GM12874 (cell line): Measurements from ENCODE around the gene MROH9.

Experiments used
- TF ChIP-seq, protein P1 (sequence below): IDR thresholded peaks from 2 replicates; pipeline ENCODE4 v1.5.1; 2011; ENCODE audit warnings: low read depth, mild to moderate bottlenecking, control low read depth, low read length, moderate library complexity; ENCODE audit not compliant: insufficient read depth

Gene MROH9

DNA sequence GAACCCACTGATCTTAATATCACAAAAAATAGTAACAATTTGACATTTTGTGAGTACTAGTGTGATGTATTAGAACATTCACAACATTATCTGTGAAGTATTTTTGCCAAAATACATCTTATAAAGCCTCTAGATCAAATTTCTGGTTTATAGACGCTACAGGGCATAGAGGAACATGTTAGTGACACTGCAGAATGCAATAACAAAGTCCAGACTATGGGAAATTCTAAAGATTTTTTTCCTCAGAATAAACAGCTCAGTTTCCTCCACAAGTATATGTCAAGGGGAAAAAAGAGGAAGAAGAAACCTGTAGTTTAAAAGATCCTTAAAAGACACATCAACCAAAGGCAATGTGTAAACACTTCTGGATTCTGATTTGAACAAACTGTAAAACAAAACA lies 26.4 kb upstream of the MROH9 start:
- TF ChIP-seq, protein P1, sequence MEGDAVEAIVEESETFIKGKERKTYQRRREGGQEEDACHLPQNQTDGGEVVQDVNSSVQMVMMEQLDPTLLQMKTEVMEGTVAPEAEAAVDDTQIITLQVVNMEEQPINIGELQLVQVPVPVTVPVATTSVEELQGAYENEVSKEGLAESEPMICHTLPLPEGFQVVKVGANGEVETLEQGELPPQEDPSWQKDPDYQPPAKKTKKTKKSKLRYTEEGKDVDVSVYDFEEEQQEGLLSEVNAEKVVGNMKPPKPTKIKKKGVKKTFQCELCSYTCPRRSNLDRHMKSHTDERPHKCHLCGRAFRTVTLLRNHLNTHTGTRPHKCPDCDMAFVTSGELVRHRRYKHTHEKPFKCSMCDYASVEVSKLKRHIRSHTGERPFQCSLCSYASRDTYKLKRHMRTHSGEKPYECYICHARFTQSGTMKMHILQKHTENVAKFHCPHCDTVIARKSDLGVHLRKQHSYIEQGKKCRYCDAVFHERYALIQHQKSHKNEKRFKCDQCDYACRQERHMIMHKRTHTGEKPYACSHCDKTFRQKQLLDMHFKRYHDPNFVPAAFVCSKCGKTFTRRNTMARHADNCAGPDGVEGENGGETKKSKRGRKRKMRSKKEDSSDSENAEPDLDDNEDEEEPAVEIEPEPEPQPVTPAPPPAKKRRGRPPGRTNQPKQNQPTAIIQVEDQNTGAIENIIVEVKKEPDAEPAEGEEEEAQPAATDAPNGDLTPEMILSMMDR, result no peak

DNA sequence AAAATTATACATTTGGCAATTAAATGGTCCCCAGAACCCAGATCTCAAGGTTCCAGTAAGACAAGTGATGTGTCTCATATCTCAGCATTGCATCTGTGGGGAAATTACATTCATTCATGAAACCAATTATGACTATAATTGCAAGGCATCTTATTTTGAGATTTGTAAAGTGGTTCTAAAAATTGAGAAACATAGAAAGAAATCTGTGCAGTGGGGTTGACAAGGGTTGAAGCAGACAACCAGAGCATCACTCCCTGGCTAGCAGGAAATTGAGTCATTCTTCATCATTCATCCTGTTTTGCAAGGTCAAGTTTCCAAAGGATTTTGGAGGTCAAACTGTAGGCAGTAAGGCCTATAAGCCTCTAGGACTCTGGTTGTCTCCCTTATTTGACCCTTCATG lies 25.1 kb upstream of the MROH9 start:
- TF ChIP-seq, protein P1, result no peak

DNA sequence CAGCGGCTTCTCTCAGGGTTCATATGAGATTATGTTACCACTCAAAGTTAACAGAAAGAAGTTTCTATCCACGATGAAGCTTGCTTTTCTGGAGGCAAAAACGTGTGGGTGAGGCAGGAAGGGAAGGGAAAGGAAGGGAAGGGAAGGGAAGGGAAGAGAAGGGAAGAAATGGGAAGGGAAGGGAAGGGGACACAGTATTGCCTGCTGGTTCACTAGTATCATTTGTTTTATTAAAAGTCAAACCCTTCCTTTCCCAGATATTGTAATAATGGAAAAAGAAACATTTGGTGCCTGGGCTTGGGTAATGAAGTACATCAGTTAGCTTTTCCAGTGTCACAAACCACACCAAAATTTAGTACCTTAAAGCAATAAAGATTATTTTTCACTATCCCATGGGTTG lies 18.0 kb upstream of the MROH9 start:
- TF ChIP-seq, protein P1, result no peak

DNA sequence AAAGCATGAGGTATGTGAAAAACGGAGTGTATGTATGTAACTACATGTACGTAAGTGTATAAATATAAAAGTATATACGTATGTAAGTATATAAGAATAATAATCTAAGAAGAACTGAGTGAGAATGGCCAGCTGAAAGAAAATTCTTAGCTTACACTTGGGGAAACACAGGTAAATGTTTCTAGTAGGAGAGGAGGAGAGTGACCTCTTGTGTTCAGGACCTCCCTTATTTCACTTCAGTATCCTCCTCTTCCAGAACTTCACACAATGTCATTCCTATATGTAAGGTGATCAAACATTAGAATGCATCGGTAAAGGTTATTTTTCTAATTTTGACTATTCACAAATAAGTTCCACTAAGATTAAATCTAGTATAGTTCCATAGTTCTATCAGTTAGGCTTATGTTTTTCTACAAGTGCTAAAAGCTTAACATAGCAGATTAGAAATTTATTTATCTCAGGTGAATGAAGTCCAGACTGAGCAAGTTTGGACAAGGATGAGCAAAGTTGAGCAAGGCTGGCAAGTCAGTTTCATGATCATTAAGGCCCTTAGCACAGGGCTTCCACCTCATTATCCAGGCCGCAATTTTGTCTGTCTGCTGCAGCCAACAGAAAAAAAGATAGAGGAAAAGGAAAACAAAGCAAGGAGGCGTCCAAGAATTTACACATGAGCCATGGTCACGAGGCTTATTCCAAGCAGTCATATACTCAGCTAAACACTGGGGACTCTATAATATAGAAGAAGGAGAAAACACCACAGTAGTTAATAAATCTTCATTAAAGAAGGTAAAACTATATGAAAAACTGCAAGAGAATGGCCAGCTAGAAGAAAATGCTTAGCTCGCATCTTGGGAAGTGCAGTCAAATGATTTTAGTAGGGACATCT lies 7.1 kb upstream of the MROH9 start:
- TF ChIP-seq, protein P1, result no peak

DNA sequence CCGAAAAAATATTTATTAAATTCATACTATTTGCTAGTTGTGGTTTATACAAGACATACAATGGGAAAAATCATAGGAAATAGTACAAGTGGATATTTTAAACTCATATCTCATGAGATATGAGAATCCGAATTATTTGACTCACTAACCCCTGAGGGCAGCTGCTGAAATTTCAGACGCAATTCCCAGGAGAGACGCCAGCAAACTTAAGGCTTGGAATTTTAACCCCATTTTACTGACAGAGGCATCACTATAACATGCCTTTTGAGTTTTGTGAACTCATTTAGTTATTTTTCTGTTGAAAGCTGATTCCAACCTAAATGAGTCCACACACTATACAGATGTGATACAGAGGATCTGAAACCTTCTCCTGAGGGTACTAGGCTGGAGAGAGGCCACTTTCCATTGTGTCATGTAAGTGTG lies 5.9 kb upstream of the MROH9 start:
- TF ChIP-seq, protein P1, result no peak

DNA sequence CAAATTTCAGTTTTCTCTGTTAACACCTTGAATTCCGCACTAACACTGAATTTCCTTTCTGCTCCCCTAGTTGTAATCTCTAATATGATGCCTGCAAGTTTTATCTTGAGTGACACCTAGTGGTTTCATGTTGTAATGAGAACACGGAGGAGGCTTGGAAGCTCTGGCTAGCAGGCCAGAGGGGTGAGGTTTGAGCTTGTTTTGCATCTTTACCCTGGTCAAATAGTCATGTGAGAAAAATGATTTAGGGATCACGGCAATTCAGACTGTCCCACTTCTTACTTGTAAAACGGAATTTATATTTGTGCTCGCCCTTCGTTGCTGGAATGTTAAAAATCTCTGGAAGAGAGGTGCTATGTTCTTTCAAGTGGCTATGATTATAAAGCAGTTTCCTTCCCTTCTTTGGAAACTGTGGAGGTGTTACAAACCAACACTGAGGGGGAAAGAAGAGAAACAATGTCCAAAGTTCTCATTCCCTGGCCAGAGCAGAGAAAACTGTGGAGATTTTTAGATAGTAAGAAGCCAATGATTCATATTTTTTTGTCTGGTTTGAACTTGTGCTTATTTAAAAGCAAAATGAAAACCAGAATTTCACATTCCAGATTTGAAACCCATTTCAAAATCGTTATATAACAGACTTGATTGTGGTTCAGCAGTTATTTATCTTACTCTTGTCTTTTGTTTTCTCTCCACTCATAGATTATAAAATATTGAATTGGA lies 5.3 kb upstream of the MROH9 start:
- TF ChIP-seq, protein P1, result peak; percentile 62

DNA sequence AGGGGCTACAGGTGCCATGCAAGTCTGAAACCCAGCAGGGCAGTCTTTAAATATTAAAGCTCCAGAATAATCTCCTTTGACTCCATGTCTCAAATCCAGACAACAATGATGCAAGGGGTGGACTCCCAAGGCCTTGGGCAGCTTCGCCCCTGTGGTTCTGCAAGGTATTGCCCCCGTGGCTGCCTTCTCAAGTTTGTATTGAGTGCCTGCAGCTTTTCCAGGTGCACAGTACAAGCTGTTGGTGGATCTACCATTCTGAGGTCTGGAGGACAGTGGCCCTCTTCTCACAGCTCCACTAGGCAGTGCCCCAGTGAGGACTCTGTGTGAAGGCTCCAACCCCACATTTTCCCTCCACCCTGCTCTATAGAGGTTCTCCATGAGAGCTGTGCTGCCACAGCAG lies 3.7 kb upstream of the MROH9 start:
- TF ChIP-seq, protein P1, result no peak
